Chondrocyte (in vitro differentiated cells): ENCODE data around the gene RTN4RL1. TPM values are rescaled to one million over a fixed set of nuclear protein-coding genes. Genes with fewer than 3 reads are reported as not detected.

Experiments
- DNase-seq: peaks from one replicate; pipeline ENCODE4 v3.0.0; 2021; ENCODE audit warnings: mixed read lengths, low spot score
- H3K27ac Mint-ChIP-seq: one replicate; pipeline ENCODE4 v1.8.0; 2021; ENCODE audit warnings: mild to moderate bottlenecking, moderate library complexity, mixed read lengths; ENCODE audit not compliant: unreplicated experiment
- H3K27me3 Mint-ChIP-seq: 2 replicates; pipeline ENCODE4 v1.8.0; 2021; ENCODE audit warnings: low read depth, mixed read lengths
- H3K36me3 Mint-ChIP-seq: 2 replicates; pipeline ENCODE4 v1.8.0; 2021; ENCODE audit warnings: low read depth, mixed read lengths
- H3K4me1 Mint-ChIP-seq: 2 replicates; pipeline ENCODE4 v1.8.0; 2021; ENCODE audit warnings: low read depth, mild to moderate bottlenecking, mixed read lengths
- H3K4me3 Mint-ChIP-seq: one replicate; pipeline ENCODE4 v1.8.0; 2021; ENCODE audit warnings: mild to moderate bottlenecking, moderate library complexity, mixed read lengths; ENCODE audit not compliant: unreplicated experiment
- H3K9me3 Mint-ChIP-seq: 2 replicates; pipeline ENCODE4 v1.8.0; 2021; ENCODE audit warnings: low read depth, mixed read lengths
- total RNA-seq: library from RNA; stranded (reverse); gene quantifications from 3 replicates; pipeline ENCODE4 v1.2.1, GENCODE V29; 2021
- TF ChIP-seq, protein P1 (sequence below): fragments of 200-600 bp; sonication (generic); IDR thresholded peaks from 2 replicates; pipeline ENCODE4 v1.5.0; 2021; ENCODE audit warnings: antibody characterized with exemption, mild to moderate bottlenecking, moderate library complexity

Gene RTN4RL1
- total RNA-seq, 1 donor from 2014 or later, result 0.47 TPM

DNA sequence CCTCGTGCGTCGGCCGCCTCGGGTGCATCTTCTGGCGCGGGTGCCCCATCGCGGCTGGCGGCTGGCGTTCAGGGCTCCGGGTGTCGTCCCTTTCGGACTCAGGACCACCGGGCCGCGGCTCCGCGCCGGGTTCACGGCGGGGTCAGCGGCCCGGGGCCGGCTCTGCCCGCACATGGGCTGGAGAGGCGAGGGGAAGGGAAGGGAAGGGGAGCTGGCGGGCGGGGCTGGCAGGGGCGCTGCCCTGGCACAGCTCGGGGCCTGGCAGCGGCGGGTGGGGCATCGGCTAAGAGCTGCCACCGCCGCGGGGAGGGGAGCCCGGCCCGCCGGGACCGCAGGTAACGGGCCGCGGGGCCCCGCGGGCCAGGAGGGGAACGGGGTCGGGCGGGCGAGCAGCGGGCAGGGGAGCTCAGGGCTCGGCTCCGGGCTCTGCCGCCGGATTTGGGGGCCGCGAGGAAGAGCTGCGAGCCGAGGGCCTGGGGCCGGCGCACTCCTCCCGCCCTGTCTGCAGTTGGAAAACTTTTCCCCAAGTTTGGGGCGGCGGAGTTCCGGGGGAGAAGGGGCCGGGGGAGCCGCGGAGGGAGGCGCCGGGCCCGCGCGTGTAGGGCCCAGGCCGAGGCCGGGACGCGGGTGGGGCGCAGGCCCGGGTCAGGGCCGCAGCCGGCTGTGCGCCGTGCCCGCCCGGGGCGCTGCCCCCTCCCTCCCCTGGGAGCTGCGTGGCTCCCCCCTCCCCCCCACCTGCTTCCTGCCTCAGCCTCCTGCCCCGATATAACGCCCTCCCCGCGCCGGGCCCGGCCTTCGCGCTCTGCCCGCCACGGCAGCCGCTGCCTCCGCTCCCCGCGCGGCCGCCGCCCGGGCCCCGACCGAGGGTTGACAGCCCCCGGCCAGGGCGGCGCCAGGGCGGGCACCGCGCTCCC lies 30.4 kb upstream of the RTN4RL1 start:
- no peaks in the 10 kb centered on the region for H3K36me3 Mint-ChIP-seq
- DNase-seq, result no peak
- no peaks in the 10 kb centered on the region for H3K27me3 Mint-ChIP-seq
- H3K27ac Mint-ChIP-seq, result no peak overlapping the region
- TF ChIP-seq, protein P1, sequence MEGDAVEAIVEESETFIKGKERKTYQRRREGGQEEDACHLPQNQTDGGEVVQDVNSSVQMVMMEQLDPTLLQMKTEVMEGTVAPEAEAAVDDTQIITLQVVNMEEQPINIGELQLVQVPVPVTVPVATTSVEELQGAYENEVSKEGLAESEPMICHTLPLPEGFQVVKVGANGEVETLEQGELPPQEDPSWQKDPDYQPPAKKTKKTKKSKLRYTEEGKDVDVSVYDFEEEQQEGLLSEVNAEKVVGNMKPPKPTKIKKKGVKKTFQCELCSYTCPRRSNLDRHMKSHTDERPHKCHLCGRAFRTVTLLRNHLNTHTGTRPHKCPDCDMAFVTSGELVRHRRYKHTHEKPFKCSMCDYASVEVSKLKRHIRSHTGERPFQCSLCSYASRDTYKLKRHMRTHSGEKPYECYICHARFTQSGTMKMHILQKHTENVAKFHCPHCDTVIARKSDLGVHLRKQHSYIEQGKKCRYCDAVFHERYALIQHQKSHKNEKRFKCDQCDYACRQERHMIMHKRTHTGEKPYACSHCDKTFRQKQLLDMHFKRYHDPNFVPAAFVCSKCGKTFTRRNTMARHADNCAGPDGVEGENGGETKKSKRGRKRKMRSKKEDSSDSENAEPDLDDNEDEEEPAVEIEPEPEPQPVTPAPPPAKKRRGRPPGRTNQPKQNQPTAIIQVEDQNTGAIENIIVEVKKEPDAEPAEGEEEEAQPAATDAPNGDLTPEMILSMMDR, result no peak
- no peaks in the 10 kb centered on the region for H3K9me3 Mint-ChIP-seq
- H3K4me3 Mint-ChIP-seq, result peak overlapping the region; percentile 63
- peaks cover 15% of the 10 kb centered on the region for H3K4me1 Mint-ChIP-seq

DNA sequence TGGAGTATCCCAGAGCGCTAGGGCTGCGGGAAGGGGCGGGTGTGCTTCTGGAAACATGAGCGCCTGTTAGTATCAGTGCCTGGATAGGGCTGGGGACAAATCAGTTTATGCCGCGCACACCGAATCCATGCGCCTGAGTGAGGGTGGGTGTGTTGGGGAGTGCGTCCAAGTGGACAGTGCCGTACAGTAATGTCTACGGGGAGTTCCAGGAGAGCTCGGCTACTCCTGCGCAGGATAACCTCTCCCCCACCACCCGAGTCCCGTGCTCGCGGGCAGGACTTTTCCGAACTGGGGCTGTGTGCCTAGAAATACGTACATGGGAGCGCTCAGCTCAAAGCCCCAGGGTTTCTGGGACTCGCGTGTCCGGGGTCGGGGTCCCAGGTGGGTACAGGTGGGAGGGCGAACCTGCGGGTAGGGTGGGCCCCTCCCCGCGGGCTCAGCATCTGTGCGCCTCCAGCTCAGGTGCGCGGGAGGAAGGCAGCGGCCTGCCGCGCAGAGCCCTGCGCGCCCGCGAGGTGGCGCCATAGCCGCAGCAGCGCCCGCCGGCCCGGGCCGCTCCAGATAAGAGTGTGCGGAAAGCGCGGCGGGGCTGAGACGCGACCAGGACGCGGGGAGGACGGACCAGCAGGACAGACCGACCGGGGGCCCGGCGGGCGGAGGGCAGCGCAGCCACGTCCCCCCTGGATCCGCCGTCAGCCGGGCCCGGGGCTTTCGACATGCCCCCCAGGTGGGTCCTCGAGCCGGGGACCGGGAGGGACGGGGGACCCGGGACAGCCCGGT lies 29.6 kb upstream of the RTN4RL1 start, which contains the start of gene HIC1:
HIC1 (plus strand) TSS at position 592 of the 780 bp plus-strand sequence. CDS start 1,588 bp downstream, outside the sequence.
- Mint-ChIP-seq H3K36me3 (no peaks in the 10 kb centered on the region), H3K27me3 (no peaks in the 10 kb centered on the region), H3K27ac (no peak within 1 kb of the TSS), H3K4me1 (peaks cover 10% of the 10 kb centered on the region), H3K4me3 (peak within 1 kb of the TSS; percentile 62), H3K9me3 (no peaks in the 10 kb centered on the region)
- TF ChIP-seq, protein P1, result peak; percentile 96
- DNase-seq, result no peak

DNA sequence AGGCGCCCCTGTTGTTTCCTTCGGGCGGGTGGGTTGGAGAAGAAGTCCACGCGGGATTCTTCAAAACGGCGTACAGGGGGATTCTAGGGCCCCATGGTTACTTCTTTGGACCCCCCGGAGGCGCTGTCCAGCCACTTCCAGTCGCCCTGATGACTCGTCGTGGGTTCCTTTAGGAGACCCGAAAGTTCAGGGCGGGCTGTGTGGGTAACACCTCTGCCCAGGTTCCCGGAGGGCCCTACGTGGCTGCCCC lies 29.1 kb upstream of the RTN4RL1 start:
- no peaks in the 10 kb centered on the region for H3K27me3 Mint-ChIP-seq
- H3K4me1 Mint-ChIP-seq, result peaks cover 13% of the 10 kb centered on the region
- DNase-seq, result no peak
- H3K36me3 Mint-ChIP-seq, result no peaks in the 10 kb centered on the region
- TF ChIP-seq, protein P1, result no peak
- H3K4me3 Mint-ChIP-seq, result peak overlapping the region; percentile 62
- no peaks in the 10 kb centered on the region for H3K9me3 Mint-ChIP-seq
- H3K27ac Mint-ChIP-seq, result no peak overlapping the region

DNA sequence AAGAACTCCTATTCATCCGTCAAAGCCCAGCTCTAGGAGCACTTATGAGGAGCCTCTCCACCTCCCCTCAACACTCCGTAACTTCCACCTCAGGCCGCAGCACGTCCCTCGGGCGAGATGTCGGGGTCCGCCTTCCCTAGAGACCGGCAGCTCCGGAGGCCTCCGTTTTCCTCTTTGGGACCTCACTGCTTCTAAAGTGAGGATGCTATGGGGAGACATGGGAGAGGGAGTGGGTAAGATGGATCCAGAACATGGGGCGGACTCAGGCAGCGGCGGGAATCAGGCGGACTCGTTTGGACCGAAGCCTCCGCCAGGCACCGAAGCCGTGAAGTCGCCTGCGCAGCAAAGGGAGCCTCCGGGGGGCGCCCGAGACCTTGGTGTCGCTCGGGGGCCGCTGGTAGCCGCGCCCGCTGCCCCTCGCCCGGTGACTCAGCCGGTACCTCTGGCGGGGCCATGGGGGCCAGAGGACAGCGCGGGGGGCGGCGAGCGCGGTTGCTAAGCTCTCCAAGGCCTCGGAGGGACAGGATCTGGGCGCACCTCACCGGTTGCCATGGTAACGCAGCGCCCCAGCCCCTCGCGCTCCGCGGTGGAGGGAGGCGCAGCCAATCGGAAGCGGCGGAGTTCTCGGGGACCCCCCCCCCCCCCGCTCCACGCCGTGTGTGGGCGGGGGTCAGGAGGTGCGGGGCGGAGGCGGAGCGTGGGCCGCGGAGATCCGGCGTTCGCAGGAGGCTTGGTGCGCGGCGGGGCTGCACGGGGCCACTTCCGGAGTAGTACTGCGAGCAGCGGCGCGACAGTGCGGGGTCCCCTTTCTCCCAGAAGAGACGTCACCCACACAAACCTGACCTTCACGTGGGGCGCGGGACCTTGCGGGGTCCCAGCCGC lies 28.5 kb upstream of the RTN4RL1 start:
- Mint-ChIP-seq H3K9me3 (no peaks in the 10 kb centered on the region), H3K27ac (no peak overlapping the region), H3K27me3 (no peaks in the 10 kb centered on the region), H3K4me1 (peaks cover 19% of the 10 kb centered on the region), H3K36me3 (no peaks in the 10 kb centered on the region), H3K4me3 (peak overlapping the region; percentile 62)
- TF ChIP-seq, protein P1, result peak; percentile 85
- DNase-seq, result no peak
